Inferior parietal cortex (tissue), 1 donor: ENCODE data around the gene LRRC4C.

Experiments
- DNase-seq: peaks from one replicate; pipeline ENCODE4 v3.0.0-alpha.2; 2016; ENCODE audit errors: extremely low spot score

Gene LRRC4C

GRCh38 chr11:41328324-41328723 lies 131.1 kb downstream of the LRRC4C start:
- DNase-seq, result no peak

GRCh38 chr11:41323446-41323845 lies 136.0 kb downstream of the LRRC4C start:
- DNase-seq, result no peak

GRCh38 chr11:41320653-41321052 lies 138.8 kb downstream of the LRRC4C start:
- no peak for DNase-seq

- DNase-seq, result no peak
Observed at GRCh38 chr11:41320238-41320637, 139.2 kb downstream of the LRRC4C start.

GRCh38 chr11:41319434-41319833 lies 140.0 kb downstream of the LRRC4C start:
- no peak for DNase-seq

GRCh38 chr11:41316751-41317150 lies 142.7 kb downstream of the LRRC4C start:
- DNase-seq, result no peak

GRCh38 chr11:41313226-41313625 lies 146.2 kb downstream of the LRRC4C start:
- DNase-seq, result no peak

- peak; percentile 11 for DNase-seq
Observed at GRCh38 chr11:41309716-41310115, 149.7 kb downstream of the LRRC4C start.

GRCh38 chr11:41309111-41309522 lies 150.3 kb downstream of the LRRC4C start:
- no peak for DNase-seq

- DNase-seq, result no peak
Observed at GRCh38 chr11:41308286-41308685, 151.2 kb downstream of the LRRC4C start.

GRCh38 chr11:41307296-41308080 lies 152.0 kb downstream of the LRRC4C start:
- DNase-seq, result no peak

- DNase-seq, result no peak
Observed at GRCh38 chr11:41306431-41306830, 153.0 kb downstream of the LRRC4C start.

- no peak for DNase-seq
Observed at GRCh38 chr11:41301023-41301422, 158.4 kb downstream of the LRRC4C start.

- no peak for DNase-seq
Observed at GRCh38 chr11:41289408-41289807, 170.0 kb downstream of the LRRC4C start.

- no peak for DNase-seq
Observed at GRCh38 chr11:41286751-41287150, 172.7 kb downstream of the LRRC4C start.

GRCh38 chr11:41284354-41284753 lies 175.1 kb downstream of the LRRC4C start:
- DNase-seq, result no peak

GRCh38 chr11:41283191-41283930 lies 176.1 kb downstream of the LRRC4C start:
- no peak for DNase-seq

- DNase-seq, result peak; percentile 14
Observed at GRCh38 chr11:41282395-41282794, 177.1 kb downstream of the LRRC4C start.

GRCh38 chr11:41281131-41281742 lies 178.2 kb downstream of the LRRC4C start:
- peak; percentile 59 for DNase-seq

GRCh38 chr11:41274831-41275230 lies 184.6 kb downstream of the LRRC4C start:
- no peak for DNase-seq

GRCh38 chr11:41273908-41274307 lies 185.5 kb downstream of the LRRC4C start:
- no peak for DNase-seq

- DNase-seq, result no peak
Observed at GRCh38 chr11:41267451-41267850, 192.0 kb downstream of the LRRC4C start.

GRCh38 chr11:41256041-41256440 lies 203.4 kb downstream of the LRRC4C start:
- DNase-seq, result no peak
